H9 (cell line): ENCODE results near the gene BTBD18. TPM values are rescaled to one million over a fixed set of nuclear protein-coding genes. Genes with fewer than 3 reads are reported as not detected.

Source experiments
- DNase-seq: peaks from one replicate; pipeline ENCODE4 v3.0.0-alpha.2; 2017
- H2AFZ ChIP-seq: one replicate; pipeline ENCODE4 v1.6.1; 2013; ENCODE audit warnings: mild to moderate bottlenecking, low read length, control low read depth, moderate library complexity
- H2AK5ac ChIP-seq: 2 replicates; pipeline ENCODE4 v1.6.1; 2013; ENCODE audit warnings: low read length, control low read depth, mixed read lengths; ENCODE audit not compliant: insufficient read length
- H2BK120ac ChIP-seq: one replicate; pipeline ENCODE4 v1.6.1; 2013; ENCODE audit warnings: low read depth, mild to moderate bottlenecking, low read length, control low read depth, inconsistent platforms; ENCODE audit not compliant: poor library complexity, severe bottlenecking
- H2BK12ac ChIP-seq: 2 replicates; pipeline ENCODE4 v1.6.1; 2013; ENCODE audit warnings: low read length, control low read depth, mixed read lengths, low read depth; ENCODE audit not compliant: insufficient read length
- H2BK15ac ChIP-seq: 2 replicates; pipeline ENCODE4 v1.6.1; 2013; ENCODE audit warnings: low read depth, low read length, control low read depth
- H2BK20ac ChIP-seq: one replicate; pipeline ENCODE4 v1.6.1; 2013; ENCODE audit warnings: low read depth, mild to moderate bottlenecking, low read length, control low read depth, inconsistent platforms; ENCODE audit not compliant: poor library complexity, severe bottlenecking
- H2BK5ac ChIP-seq: 2 replicates; pipeline ENCODE4 v1.6.1; 2013; ENCODE audit warnings: low read length, control low read depth, mixed read lengths; ENCODE audit not compliant: insufficient read length
- H3K14ac ChIP-seq: 2 replicates; pipeline ENCODE4 v1.6.1; 2013; ENCODE audit warnings: low read length, control low read depth; ENCODE audit not compliant: insufficient read depth
- H3K18ac ChIP-seq: 2 replicates; pipeline ENCODE4 v1.6.1; 2013; ENCODE audit warnings: low read depth, mild to moderate bottlenecking, mixed read lengths, low read length, control low read depth; ENCODE audit not compliant: insufficient read length
- H3K23ac ChIP-seq: 2 replicates; pipeline ENCODE4 v1.6.1; 2013; ENCODE audit warnings: low read length, control low read depth, mixed read lengths, low read depth; ENCODE audit not compliant: insufficient read length
- H3K23me2 ChIP-seq: 2 replicates; pipeline ENCODE4 v1.6.1; 2013; ENCODE audit warnings: low read depth, mild to moderate bottlenecking, mixed read lengths, low read length, control low read depth; ENCODE audit not compliant: insufficient read length, poor library complexity, severe bottlenecking
- H3K27ac ChIP-seq: 2 replicates; pipeline ENCODE4 v1.5.1; 2013; ENCODE audit warnings: low read length, control low read depth, mixed read lengths, low read depth; ENCODE audit not compliant: insufficient read length
- H3K27me3 ChIP-seq: 2 replicates; pipeline ENCODE4 v1.6.1; 2013; ENCODE audit warnings: low read length, control low read depth, inconsistent platforms; ENCODE audit not compliant: insufficient read depth
- H3K4ac ChIP-seq: 2 replicates; pipeline ENCODE4 v1.6.1; 2013; ENCODE audit warnings: low read depth, mild to moderate bottlenecking, control low read depth, inconsistent platforms, low read length, moderate library complexity
- H3K4me1 ChIP-seq: 2 replicates; pipeline ENCODE4 v1.6.1; 2013; ENCODE audit warnings: low read length, control low read depth, inconsistent platforms; ENCODE audit not compliant: insufficient read depth
- H3K4me2 ChIP-seq: 2 replicates; pipeline ENCODE4 v1.6.1; 2013; ENCODE audit warnings: low read length, control low read depth, mixed read lengths; ENCODE audit not compliant: insufficient read length, insufficient read depth
- H3K56ac ChIP-seq: 2 replicates; pipeline ENCODE4 v1.6.1; 2013; ENCODE audit warnings: low read depth, mild to moderate bottlenecking, mixed read lengths, low read length, control low read depth; ENCODE audit not compliant: insufficient read length
- H3K79me1 ChIP-seq: 2 replicates; pipeline ENCODE4 v1.6.1; 2013; ENCODE audit warnings: low read depth, mild to moderate bottlenecking, moderate library complexity, low read length, control low read depth, inconsistent platforms; ENCODE audit not compliant: insufficient read depth, poor library complexity, severe bottlenecking
- H3K79me2 ChIP-seq: 2 replicates; pipeline ENCODE4 v1.6.1; 2013; ENCODE audit warnings: low read length, control low read depth, inconsistent platforms; ENCODE audit not compliant: insufficient read depth
- H3K9ac ChIP-seq: 2 replicates; pipeline ENCODE4 v1.6.1; 2013; ENCODE audit warnings: low read length, control low read depth, mixed read lengths; ENCODE audit not compliant: insufficient read length; ENCODE audit errors: extremely low read depth
- H3K9me3 ChIP-seq: one replicate; pipeline ENCODE4 v1.6.1; 2013; ENCODE audit warnings: low read depth, low read length, inconsistent platforms; ENCODE audit not compliant: control insufficient read depth
- H3T11ph ChIP-seq: one replicate; pipeline ENCODE4 v1.6.1; 2013; ENCODE audit warnings: mild to moderate bottlenecking, low read length, control low read depth, inconsistent platforms
- H4K20me1 ChIP-seq: one replicate; pipeline ENCODE4 v1.6.1; 2013; ENCODE audit not compliant: control insufficient read depth, insufficient read length, insufficient read depth
- H4K5ac ChIP-seq: 2 replicates; pipeline ENCODE4 v1.6.1; 2013; ENCODE audit warnings: low read depth, mild to moderate bottlenecking, mixed read lengths, low read length, control low read depth; ENCODE audit not compliant: insufficient read length
- H4K8ac ChIP-seq: replicated peaks from 2 replicates; pipeline ENCODE4 v1.6.1; 2013; ENCODE audit warnings: low read length, control low read depth, mixed read lengths, low read depth; ENCODE audit not compliant: insufficient read length
- H4K91ac ChIP-seq: 2 replicates; pipeline ENCODE4 v1.6.1; 2013; ENCODE audit warnings: low read depth, mild to moderate bottlenecking, moderate library complexity, mixed read lengths, low read length, control low read depth; ENCODE audit not compliant: insufficient read length
- H3K27ac Mint-ChIP-seq, 3 experiments: 2 replicates in 2 of 3; 3 replicates in 1 of 3; pipeline ENCODE4 v1.8.0; 2020 to 2021; ENCODE audit warnings: mixed read lengths in 3 of 3, mild to moderate bottlenecking in 1 of 3, moderate library complexity in 1 of 3
- H3K27me3 Mint-ChIP-seq: 2 replicates; pipeline ENCODE4 v1.8.0; 2021; ENCODE audit warnings: low read depth, mild to moderate bottlenecking, moderate library complexity, mixed read lengths
- H3K36me3 Mint-ChIP-seq, 3 experiments: 2 replicates in 2 of 3; 3 replicates in 1 of 3; pipeline ENCODE4 v1.8.0; 2020 to 2021; ENCODE audit warnings: low read depth in 3 of 3, mixed read lengths in 3 of 3; ENCODE audit not compliant: insufficient read depth in 1 of 3
- H3K4me1 Mint-ChIP-seq, 2 experiments: 2 replicates each; pipeline ENCODE4 v1.8.0; 2020; ENCODE audit warnings: mixed read lengths in 2 of 2
- H3K4me3 Mint-ChIP-seq, 2 experiments: 2 replicates in 1 of 2; 3 replicates in 1 of 2; pipeline ENCODE4 v1.8.0; 2020 to 2021; ENCODE audit warnings: mild to moderate bottlenecking in 2 of 2, mixed read lengths in 2 of 2, moderate library complexity in 1 of 2
- H3K9me3 Mint-ChIP-seq, 2 experiments: 2 replicates in 1 of 2; 3 replicates in 1 of 2; pipeline ENCODE4 v1.8.0; 2020; ENCODE audit warnings: mild to moderate bottlenecking in 2 of 2, mixed read lengths in 2 of 2, moderate library complexity in 1 of 2
- WGBS: extraction: QIAGEN DNeasy Blood & Tissue Kit; methylation state at CpG from one replicate; pipeline ENCODE4 v1.1.7; 2013; ENCODE audit warnings: missing lambda C conversion rate, low lambda C conversion rate, mixed read lengths; ENCODE audit not compliant: insufficient read length; ENCODE audit errors: extremely low coverage; 5-methylcytosine and 5-hydroxymethylcytosine counted together
- total RNA-seq: library from RNA; stranded (reverse); gene quantifications from 2 replicates; pipeline ENCODE4 v1.2.1, GENCODE V29; 2021
- TF ChIP-seq, protein P1 (sequence below): fragments of 200-600 bp; sonication (generic); conservative IDR thresholded peaks from 3 replicates; pipeline ENCODE4 v1.8.0; 2021; ENCODE audit warnings: antibody characterized with exemption, mild to moderate bottlenecking

Gene BTBD18
- total RNA-seq, 1 experiment from 2014 or later = not detected

DNA sequence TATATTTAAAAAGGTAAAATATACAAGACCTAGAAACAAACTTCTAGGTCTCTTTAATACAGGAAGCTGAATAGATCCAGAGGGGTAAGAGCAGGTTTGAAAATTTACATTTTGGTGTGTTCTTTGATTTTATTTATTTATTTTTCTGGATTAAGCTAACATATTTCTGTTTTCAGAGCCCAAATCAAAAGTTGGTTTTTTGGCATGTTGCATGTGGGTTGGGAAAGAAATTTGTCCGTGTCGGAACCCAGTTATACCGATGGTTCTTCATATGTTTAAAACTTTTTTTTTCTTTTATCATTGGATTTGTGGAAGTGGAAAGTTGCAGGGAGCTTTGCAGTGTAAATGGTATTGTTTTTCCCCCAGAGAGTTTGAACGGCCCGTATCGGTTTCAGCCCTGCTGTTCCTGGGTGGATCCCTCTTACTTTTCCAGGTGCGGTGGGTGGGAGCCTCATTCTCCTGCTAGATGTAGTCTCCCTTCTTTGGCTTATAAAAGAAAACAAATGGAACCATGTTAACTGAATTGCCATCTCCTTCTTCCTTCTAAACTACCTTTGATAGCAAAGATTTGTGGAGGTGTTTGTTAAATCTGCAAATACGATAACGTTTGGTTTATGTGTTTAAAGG, 10.7 kb upstream of the BTBD18 start:
- TF ChIP-seq, protein P1, sequence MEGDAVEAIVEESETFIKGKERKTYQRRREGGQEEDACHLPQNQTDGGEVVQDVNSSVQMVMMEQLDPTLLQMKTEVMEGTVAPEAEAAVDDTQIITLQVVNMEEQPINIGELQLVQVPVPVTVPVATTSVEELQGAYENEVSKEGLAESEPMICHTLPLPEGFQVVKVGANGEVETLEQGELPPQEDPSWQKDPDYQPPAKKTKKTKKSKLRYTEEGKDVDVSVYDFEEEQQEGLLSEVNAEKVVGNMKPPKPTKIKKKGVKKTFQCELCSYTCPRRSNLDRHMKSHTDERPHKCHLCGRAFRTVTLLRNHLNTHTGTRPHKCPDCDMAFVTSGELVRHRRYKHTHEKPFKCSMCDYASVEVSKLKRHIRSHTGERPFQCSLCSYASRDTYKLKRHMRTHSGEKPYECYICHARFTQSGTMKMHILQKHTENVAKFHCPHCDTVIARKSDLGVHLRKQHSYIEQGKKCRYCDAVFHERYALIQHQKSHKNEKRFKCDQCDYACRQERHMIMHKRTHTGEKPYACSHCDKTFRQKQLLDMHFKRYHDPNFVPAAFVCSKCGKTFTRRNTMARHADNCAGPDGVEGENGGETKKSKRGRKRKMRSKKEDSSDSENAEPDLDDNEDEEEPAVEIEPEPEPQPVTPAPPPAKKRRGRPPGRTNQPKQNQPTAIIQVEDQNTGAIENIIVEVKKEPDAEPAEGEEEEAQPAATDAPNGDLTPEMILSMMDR = no peak

More for the DNA sequence above, 10.7 kb upstream of the BTBD18 start:
- no peak overlapping the region for H3T11ph ChIP-seq
- peak overlapping the region; percentile 45; the same call in 1 of the 2 replicates for H3K14ac ChIP-seq
- peak overlapping the region; percentile 61 for H3K18ac ChIP-seq
- H3K27me3 ChIP-seq = no peaks in the 10 kb centered on the region
- H3K79me1 ChIP-seq = peaks cover 3% of the 10 kb centered on the region
- no peak overlapping the region for H4K91ac ChIP-seq
- no peak overlapping the region for H2AFZ ChIP-seq
- H3K9ac ChIP-seq = peak overlapping the region; percentile 99
- H3K23me2 ChIP-seq = peaks cover 7% of the 10 kb centered on the region
- H3K56ac ChIP-seq = no peak overlapping the region
- no peak overlapping the region for H2BK15ac ChIP-seq
- H3K4me2 ChIP-seq = peak overlapping the region; percentile 92
- H3K23ac ChIP-seq = no peak overlapping the region
- no peak overlapping the region for H2BK5ac ChIP-seq
- no CpG with 5 or more reads among the region's 9 CpGs for WGBS
- H2BK12ac ChIP-seq = no peak overlapping the region
- no peak overlapping the region for H3K4ac ChIP-seq
- H2BK120ac ChIP-seq = peak overlapping the region; percentile 93
- H3K79me2 ChIP-seq = peaks cover 45% of the 10 kb centered on the region
- no peaks in the 10 kb centered on the region; the same call in 1 of the 2 replicates for H3K4me1 ChIP-seq
- no peaks in the 10 kb centered on the region for H3K9me3 ChIP-seq
- Mint-ChIP-seq H3K4me1 (peaks cover 34 to 37% of the 10 kb centered on the region in 2 experiments), H3K36me3 (peaks cover 7 to 20% (median 14%) of the 10 kb centered on the region in 3 experiments; a peak in 6 of 7 replicates), H3K27ac (peak overlapping the region; percentile 98 to 100 (median 100)), H3K4me3 (peak overlapping the region; percentile 93 to 96), H3K9me3 (0 out of 5 replicates have a peak, but pooled peaks cover 0 to 3% of the 10 kb centered on the region in 2 experiments), H3K27me3 (no peaks in the 10 kb centered on the region)
- no peak overlapping the region for H4K8ac ChIP-seq
- no peak for DNase-seq
- H3K27ac ChIP-seq = peak overlapping the region; percentile 98
- no peak overlapping the region for H4K5ac ChIP-seq
- no peaks in the 10 kb centered on the region for H4K20me1 ChIP-seq
- H2BK20ac ChIP-seq = no peak overlapping the region
- no peak overlapping the region for H2AK5ac ChIP-seq
